NOMO-1 treated with DMSO at 0.1 percent for 48 hours (cell line): ENCODE data around the gene PCDHB12.
A peak's percentile ranks its signal among the peaks of the same experiment; 100 is the strongest.
"Not testable (repeated sequence)": the region's sequence is repeated elsewhere in the genome, so short reads cannot be mapped to it uniquely, and the experiment has no call there.

Experiments used
- DNase-seq: peaks from one replicate; lab custom pipeline; 2025; ENCODE audit not compliant: unreplicated experiment; lab: John Stamatoyannopoulos, UW

PCDHB12 gene

GRCh38 chr5:141208478-141208877, at the start of gene PCDHB12:
Gene PCDHB12, plus strand, starts transcription at chr5:141208719. Its CDS starts 189 bp downstream, at chr5:141208908.
- no peak for DNase-seq

- DNase-seq: peak; percentile 1
These were observed 35.9 kb upstream of the PCDHB12 start, which contains the start of gene PCDHB7 for GRCh38 chr5:141172381-141173204. Gene PCDHB7, plus strand, starts transcription at chr5:141172644. Its CDS starts 192 bp downstream, at chr5:141172836.

GRCh38 chr5:141174291-141175104, 34.0 kb upstream of the PCDHB12 start:
- DNase-seq: not testable (repeated sequence)

- no peak for DNase-seq
These were observed 32.6 kb upstream of the PCDHB12 start for GRCh38 chr5:141175933-141176332.

- not testable (repeated sequence) for DNase-seq
These were observed 30.8 kb upstream of the PCDHB12 start, which contains the start of gene PCDHB8 for GRCh38 chr5:141177577-141178191. Gene PCDHB8, plus strand, starts transcription at chr5:141177790. Its CDS starts 245 bp downstream, at chr5:141178035.

- not testable (repeated sequence) for DNase-seq
These were observed 29.1 kb upstream of the PCDHB12 start for GRCh38 chr5:141179371-141179770.

- not testable (repeated sequence) for DNase-seq
These were observed 28.6 kb upstream of the PCDHB12 start for GRCh38 chr5:141179876-141180275.

GRCh38 chr5:141180313-141180712, 28.2 kb upstream of the PCDHB12 start:
- DNase-seq: no peak

GRCh38 chr5:141182248-141182647, 26.3 kb upstream of the PCDHB12 start, which contains the start of gene PCDHB16:
Gene PCDHB16, plus strand, starts transcription at chr5:141182387. Its CDS starts 173 bp downstream, at chr5:141182560.
- no peak for DNase-seq

- not testable (repeated sequence) for DNase-seq
These were observed 24.2 kb upstream of the PCDHB12 start for GRCh38 chr5:141184117-141184855.

GRCh38 chr5:141186897-141187512, 21.5 kb upstream of the PCDHB12 start, which contains the start of gene PCDHB9:
Gene PCDHB9, plus strand, starts transcription at chr5:141187161. Its CDS starts 158 bp downstream, at chr5:141187319.
- DNase-seq: no peak

- DNase-seq: not testable (repeated sequence)
These were observed 19.8 kb upstream of the PCDHB12 start for GRCh38 chr5:141188682-141189081.

GRCh38 chr5:141189131-141189530, 19.4 kb upstream of the PCDHB12 start:
- DNase-seq: not testable (repeated sequence)

GRCh38 chr5:141192110-141192725, 16.3 kb upstream of the PCDHB12 start, which contains the start of gene PCDHB10:
Gene PCDHB10, plus strand, starts transcription at chr5:141192353. Its CDS starts 200 bp downstream, at chr5:141192553.
- DNase-seq: peak; percentile 7

GRCh38 chr5:141194332-141194731, 14.2 kb upstream of the PCDHB12 start:
- not testable (repeated sequence) for DNase-seq

GRCh38 chr5:141196363-141196762, 12.2 kb upstream of the PCDHB12 start:
- no peak for DNase-seq

- no peak for DNase-seq
These were observed 8.9 kb upstream of the PCDHB12 start, which contains the start of gene PCDHB11 for GRCh38 chr5:141199359-141200235. Gene PCDHB11, plus strand, starts transcription at chr5:141199627. Its CDS starts 148 bp downstream, at chr5:141199775.

GRCh38 chr5:141201126-141201525, 7.4 kb upstream of the PCDHB12 start:
- not testable (repeated sequence) for DNase-seq
